ENCODE measurements around the gene YES1.

The YES1 gene

DNA sequence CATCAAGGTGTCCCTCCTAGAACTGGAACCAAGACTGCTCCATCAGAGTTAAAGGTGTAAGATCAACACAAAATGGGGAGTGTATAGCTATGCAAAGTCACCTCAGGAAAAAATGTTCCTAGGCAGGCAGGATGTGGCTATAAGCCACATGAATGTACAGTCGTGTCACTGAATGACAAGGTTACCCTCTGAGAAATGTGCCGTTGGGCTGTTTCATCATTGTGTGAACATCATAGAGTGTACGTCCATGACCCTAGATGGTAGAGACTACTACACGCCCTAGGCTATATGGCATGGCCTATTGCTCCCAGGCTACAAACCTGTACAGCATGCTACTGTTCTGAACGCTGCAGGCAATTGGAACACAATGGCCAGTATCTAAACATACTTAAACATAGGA is 130.1 kb downstream of the YES1 start:
- no peak for DNase-seq

GRCh38 chr18:680392-680791 is 131.7 kb downstream of the YES1 start:
- DNase-seq: no peak

- no peak for DNase-seq
These were observed 132.5 kb downstream of the YES1 start for GRCh38 chr18:679516-679915.

DNA sequence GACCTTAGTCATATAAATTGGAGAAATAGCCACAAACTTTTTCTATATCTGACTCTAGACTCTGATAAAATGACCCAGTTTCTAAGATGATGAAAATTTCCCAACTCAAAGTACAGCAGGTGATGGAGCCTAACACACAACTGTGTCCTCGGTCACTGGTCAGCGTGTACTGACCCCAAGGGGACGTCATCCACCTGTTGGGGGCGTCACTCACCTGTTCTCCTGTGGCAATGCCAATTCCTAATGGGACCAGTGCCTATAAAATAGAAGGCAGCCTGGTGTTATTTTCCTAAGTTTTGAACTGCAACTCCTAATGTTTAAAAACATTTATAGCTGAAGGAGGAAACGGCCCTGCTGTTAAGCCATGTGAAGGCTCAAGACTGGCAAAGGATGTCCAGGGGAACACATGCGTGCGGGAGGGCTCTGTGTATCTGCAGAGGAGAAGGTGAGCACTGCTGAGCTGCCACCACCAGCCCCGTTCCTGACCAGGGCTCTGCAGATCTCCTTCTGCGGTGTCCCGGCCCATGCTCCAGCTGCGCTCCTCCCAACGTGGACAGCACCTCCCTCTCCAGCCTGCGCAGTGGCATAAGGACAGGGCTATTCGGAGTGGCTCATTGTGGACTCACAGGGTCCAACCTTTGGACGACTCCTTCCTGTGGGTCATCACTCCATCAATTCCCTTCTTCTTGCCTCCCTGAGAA is 133.4 kb downstream of the YES1 start:
- DNase-seq: no peak

- no peak for DNase-seq
These were observed 134.1 kb downstream of the YES1 start for GRCh38 chr18:677951-678381.

GRCh38 chr18:677145-677544 is 134.9 kb downstream of the YES1 start:
- DNase-seq: no peak

GRCh38 chr18:676736-677135 is 135.3 kb downstream of the YES1 start:
- DNase-seq: no peak

- no peak for DNase-seq
These were observed 136.0 kb downstream of the YES1 start for GRCh38 chr18:676069-676468.

- no peak for DNase-seq
These were observed 136.7 kb downstream of the YES1 start for GRCh38 chr18:675307-675706.

DNA sequence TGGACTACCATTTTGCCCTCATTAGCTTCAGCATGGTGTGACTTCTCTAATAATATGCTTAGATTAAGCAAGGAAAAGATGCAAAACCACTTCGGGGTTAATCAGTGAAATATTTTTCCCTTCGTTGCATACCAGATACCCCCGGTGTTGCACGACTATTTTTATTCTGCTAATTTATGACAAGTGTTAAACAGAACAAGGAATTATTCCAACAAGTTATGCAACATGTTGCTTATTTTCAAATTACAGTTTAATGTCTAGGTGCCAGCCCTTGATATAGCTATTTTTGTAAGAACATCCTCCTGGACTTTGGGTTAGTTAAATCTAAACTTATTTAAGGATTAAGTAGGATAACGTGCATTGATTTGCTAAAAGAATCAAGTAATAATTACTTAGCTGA is 138.3 kb downstream of the YES1 start:
- DNase-seq: no peak

DNA sequence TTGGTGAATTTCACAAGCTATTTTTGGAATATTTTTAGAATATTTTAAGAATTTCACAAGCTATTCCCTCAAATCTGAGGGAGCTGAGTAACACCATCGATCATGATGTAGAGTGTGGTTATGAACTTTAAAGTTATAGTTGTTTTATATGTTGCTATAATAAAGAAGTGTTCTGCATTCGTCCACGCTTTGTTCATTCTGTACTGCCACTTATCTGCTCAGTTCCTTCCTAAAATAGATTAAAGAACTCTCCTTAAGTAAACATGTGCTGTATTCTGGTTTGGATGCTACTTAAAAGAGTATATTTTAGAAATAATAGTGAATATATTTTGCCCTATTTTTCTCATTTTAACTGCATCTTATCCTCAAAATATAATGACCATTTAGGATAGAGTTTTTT is 138.7 kb downstream of the YES1 start:
- DNase-seq: no peak

Measured in KG1 (cell line).